GM18502 (cell line): Measurements from ENCODE around the gene SUGP2.
"Not testable (repeated sequence)": the region's sequence is repeated elsewhere in the genome, so short reads cannot be mapped to it uniquely, and the experiment has no call there.

Source experiments
- ATAC-seq: cut with Tn5 transposase; IDR thresholded peaks from one replicate; pipeline ENCODE4 v1.9.1; 2021; ENCODE audit warnings: mild to moderate bottlenecking; ENCODE audit not compliant: unreplicated experiment, poor library complexity

SUGP2 gene

DNA sequence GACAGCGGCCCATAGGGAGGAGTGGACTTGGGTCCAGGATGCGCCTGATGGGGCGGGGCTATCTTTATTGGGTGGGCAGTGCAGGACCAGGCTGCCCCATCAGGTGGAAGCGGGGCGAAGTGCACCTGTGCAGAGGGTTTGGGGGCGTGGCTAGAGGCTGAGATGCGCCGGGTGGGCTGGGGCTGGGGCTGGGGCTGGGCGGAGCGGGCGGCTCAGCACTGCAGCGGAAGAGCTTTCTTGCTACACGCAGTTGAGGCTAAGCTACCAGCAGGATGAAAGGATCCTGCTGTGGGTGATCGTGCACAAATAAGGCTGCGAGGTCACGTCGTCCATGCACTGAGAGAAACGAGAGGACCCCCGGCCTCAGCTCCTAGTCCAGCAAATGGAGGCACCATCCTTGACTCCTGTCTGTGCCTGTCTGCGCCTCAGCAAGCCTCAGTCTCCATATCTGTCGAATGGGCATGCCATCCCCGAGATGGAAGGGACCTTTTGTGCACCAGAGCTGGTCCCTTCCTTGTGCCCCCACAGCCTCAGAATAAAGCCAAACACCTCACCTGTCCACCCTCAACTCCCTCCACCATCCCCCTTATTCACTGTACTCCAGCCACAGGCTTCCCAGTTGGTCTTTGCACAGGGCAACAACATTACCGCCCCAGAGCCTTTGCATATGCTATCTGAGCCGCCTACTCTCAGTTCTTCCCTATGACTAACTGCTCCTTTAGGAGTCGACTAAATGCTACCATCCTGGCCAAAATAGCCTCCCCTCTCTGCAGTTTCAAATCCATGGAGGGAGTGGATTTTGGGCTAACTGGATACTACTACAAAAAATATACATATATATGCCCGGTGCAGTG lies 71.3 kb downstream of the SUGP2 start:
- ATAC-seq = no peak

DNA sequence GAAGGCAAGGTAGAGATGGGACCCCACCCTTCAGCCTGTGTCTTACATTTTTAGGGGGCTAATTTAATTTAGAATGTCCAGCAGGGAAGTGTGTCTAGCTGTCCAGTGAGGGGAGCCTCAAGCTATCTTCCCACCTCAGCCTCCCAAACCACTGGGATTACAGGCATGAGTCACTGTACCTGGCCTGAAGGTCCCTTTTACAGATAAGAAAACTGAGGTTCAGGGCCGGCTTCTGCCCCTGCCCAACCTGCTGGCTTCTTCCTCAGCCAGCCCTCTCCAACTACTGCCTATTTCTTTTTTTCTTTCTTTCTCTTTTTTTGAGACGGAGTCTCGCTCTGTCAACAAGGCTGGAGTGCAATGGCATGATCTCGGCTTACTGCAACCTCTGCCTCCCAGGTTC lies 72.9 kb downstream of the SUGP2 start:
- ATAC-seq = no peak

DNA sequence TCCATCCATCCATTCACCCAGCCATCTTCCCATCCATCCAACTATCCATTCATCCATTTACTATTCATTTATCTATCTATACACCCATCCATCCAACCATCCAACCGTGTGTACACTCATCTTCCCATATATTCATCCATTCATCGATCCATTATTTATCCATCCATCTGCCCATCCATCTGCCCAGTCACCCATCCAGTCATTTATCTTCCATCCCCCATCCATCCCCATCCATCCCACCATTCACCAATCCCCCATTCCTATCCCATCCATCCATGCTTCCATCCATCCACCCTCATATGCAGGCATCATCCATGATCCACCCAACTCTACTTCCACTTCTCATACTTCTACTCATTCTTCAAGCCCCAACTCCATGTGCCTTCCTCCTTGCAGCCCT lies 78.3 kb downstream of the SUGP2 start:
- ATAC-seq = no peak

DNA sequence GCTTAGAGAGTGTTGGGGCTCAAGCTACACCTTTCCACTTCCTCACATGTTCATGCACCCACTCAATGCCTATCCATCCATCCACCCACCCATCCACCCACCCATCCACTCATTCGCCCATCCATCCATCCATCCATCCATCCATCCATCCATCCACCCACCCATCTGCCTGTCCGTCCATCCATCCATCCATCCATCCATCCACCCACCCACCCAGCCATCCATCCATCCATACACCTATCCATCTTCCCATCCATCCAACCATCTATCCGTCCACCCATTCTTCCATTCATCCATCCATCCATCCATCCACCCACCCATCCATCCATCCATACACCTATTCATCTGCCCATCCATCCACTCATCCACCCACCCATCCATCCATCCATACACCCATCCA lies 79.2 kb downstream of the SUGP2 start:
- ATAC-seq = no peak

DNA sequence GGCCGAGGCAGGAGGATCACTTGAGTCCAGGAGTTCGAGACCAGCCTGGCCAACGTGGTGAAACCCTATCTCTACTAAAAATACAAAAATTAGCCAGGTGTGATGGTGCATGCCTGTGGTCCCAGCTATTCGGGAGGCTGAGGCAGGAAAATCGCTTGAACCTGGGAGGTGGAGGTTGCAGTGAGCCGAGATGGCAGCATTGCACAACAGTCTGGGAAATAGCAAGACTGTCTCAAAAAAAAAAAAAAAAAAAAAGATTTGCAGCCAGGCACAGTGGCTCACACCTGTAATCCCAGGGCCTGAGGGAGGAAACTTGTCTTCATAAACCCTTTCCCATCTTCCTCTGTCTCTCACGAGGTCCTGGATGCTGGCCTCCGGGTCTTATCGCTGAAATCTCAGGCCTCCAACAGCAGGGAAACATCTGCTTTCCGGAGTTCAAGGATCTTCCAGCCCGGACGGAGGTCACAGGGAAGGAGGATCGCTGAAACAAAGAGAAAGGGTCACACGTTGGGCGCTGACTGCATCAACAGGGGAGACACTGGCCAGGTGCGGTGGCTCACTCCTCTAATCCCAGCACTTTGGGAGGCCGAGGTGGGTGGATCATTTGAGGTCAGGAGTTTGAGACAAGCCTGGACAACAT lies 80.8 kb downstream of the SUGP2 start:
- not testable (repeated sequence) for ATAC-seq

DNA sequence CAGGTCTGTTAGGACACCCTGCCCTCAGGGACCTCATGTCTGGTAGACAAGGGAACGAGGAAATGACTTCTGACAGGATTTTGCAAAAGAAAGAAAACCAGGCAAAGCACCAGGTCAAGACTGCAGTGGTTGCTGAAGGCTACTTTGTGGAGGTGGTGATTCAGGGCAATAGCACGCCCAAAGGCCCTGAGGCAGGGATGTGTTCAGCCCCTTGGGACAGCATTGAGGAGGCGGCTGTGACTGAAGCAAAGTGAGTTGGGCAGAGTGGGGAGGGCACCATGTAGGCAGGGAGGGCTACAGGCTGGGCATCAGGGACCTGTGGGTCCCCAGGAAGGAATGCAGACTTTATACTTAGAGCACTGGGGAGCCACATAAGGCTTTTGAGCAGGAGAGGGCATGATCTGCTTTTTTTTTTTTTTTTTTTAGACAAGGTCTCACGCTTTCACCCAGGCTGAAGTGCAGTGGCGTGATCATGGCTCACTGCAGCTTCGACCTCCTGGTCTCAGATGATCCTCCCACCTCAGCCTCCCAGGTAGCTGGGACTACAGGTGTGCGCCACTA lies 81.5 kb downstream of the SUGP2 start:
- ATAC-seq = no peak

DNA sequence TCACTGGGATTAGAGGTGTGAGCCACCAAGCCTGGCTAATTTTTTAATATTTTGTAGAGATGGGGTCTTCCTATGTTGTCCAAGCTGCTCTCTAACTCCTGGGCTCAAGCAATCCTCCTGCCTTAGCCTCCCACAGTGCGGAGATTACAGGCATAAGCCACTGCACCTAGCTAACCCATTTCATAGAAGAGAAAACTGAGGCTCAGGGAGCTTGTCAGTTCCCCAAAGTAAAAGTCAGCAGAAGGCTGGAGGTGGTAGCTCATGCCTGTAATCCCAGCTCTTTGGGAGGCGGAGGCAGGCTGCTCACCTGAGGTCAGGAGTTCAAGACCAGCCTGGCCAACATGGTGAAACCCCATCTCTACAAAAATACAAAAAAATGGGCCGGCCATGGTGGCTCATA lies 83.5 kb downstream of the SUGP2 start:
- ATAC-seq = no peak

DNA sequence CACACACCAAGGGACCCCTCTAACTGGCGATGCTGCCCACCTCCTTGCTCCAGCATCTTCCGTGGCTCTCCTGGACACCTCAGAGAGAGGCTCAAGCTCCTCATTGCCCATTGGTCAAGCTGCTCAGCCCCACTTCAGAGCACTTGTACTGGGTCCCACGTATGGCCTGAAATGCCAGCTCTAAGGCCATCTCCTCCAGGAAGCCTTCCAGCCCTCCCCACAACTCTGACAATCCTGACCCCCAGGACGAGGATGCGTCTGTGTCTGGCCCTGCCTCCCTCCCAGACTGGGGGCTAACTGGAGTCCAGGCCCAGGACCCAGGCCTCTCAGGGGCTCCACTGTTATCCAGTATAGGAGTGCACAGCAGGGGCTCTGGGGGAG lies 84.4 kb downstream of the SUGP2 start:
- no peak for ATAC-seq

DNA sequence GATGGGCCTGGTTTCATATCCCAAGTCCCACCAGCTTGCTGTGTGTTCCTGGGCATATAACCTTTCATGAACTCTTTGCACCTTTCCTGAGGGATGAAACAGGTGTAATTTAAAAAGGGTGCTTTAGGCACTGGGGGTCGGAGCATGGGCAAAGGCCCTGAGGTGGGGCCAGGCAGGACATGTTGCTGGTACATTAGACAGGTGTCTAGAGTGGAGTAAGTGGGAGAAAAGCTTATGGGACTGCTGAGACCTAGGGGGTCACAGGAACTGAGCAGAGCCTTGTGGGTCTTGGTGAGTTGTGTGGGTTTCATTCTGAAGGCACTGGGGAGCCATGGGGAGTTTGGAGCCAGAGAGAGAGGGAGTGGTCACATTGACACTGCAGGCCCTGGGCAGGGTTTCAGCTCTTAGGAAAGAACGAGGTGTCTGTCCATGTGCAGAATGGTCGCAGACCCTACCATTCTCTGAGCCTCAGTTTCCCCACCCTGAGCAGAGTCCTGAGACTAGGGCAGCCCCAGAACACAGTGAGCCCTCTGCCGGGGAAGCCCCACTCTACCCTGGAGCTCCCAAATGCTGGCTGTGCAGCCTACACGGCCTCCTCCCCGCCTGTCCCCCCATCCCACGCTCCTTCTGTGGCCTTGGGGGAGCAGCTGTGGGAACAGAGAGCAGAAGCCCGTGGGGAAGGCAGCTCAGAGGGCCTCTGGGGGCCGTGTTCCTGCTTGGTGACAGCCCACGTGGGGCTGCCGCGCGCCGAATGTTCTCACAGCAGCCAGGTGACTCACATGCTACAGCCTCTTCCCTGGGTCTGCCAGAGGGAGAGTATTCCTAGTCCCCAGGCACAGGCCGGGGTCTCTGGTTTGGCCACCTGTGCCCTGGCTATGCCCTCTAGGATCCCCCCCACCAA lies 85.0 kb downstream of the SUGP2 start:
- no peak for ATAC-seq

DNA sequence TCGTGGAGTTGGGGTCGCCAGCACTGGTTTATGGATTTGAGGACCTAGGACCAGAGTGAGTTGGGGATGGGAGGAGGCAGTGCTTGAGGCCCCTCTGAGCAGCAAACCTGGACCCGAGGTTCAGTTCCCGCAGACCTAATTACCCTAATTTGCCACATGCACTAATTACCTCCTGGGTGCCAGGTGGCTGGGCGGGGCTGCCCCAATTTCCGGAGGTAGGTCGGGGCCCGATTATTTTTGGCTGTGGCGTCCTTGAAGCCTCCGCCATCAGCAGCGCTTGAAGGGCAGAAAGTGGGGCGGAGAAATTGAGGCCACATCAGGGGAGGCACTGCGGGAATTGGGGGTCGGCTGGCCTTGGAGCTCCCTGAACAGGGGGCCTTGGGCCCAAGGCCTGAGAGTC lies 86.4 kb downstream of the SUGP2 start:
- ATAC-seq = no peak

DNA sequence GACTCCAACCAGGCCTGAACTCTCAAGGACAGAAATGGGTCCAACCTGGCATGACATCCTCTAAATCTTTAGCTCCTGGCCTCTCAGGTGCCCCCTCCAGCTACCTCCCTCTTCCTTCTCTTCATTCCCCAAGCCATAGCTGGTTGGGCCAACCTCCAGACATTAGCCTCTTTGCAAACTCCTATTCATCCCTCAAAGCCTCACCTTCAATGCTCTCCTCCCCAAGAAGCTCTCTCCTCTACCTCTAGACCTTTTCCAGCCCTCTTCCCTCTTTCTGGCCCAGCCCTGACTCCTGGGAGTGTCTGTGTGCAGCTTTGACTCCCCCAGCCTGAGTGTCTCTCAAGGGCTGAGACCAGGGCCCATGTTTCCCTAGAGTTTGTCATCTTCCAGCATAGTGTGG lies 87.0 kb downstream of the SUGP2 start:
- no peak for ATAC-seq

DNA sequence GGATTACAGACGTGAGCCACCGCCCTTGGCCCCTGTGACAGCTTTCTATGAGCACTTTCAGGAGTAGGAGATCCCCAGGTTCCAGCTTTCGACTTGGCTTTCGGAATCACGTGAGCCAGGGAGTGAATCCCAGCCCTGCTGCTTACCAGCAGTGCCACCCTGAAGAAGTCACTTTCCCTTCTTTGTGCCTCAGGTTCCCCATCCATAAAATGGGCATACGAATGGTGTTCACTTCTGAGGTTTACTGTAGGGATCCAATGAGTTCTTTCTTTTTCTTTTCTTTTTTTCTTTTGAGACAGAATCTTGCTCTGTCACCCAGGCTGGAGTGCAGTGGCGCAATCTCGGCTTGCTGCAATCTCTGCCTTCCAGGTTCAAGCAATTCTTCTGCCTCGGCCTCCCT lies 88.0 kb downstream of the SUGP2 start:
- ATAC-seq = no peak

DNA sequence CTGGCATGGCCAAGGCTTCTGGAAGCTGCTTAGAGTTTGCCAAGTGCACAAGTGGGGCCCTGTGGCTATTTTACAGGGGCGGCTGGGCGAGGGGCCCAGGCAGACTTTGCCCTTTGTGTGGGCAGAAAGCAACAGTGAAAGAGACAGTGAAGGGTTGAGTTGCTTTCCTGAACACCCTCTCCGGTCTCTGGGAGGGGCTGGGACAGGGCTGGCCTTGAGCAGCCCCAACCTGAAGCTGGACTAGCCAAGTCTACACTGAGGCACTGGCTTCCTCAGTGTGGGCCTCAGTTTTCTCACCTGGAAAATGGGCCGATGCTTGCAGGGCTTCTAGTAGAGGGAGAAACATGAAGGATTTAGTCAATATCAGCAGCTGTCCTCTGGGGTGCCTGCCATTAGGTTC lies 89.9 kb downstream of the SUGP2 start:
- no peak for ATAC-seq

DNA sequence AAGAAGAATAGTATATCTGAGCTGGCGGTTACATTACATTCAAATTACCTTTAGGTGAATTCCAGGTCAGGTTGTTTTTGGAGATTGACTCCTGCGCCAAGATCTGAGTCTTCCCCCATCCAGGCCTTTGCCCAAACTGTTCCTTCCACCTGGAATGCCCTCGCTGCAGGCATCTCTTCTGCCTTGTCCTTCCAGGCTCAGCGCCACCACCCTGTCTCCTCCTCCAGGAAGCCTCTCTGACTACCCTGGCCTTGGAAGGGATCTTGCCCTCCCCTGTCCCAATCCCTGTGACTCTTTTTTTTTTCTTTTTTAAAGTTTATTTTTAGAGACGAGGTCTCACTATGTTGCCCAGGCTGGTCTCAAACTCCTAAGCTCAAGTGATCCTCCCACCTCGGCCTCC lies 90.6 kb downstream of the SUGP2 start:
- ATAC-seq = no peak

DNA sequence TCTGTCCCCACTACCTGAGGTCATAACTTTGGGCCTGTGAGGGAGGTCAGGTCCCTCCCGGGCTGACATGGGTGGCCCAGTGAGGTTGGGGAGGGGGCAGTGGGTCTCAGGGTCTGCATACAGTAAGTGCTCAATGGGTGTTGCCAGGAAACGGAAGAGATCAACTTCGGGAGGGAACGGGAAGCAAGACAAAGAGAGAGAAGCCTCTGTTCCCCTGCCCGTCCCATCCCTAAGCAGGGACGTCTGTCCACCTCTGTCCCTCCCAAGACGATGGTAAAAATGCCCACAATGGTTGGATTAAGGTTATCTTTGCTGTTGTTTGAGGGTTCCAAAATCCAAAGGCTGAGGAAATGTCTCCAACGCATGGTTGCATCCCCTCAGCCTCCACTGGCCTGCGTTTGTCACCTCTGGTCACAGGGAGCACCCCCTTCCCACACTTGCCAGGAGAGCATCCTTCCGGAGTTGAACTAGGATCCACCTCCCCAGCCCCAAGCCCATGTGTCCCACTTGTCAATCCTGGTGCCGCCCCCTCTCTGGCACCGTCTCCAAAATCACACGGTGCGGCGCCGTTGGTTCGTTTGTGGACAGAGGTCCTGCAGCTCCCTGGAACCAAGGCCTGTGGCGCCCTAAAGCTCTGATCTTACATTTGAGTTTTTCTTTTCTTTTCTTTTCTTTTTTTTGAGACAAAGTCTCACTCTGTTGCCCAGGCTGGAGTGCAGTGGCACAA lies 91.5 kb downstream of the SUGP2 start:
- ATAC-seq = no peak
